Ectodermal cell (in vitro differentiated cells): ENCODE data around the gene C1QTNF9.
"Not testable (repeated sequence)": the region's sequence is repeated elsewhere in the genome, so short reads cannot be mapped to it uniquely, and the experiment has no call there.

ENCODE experiments used
- H3K27ac ChIP-seq: 2 replicates; pipeline ENCODE4 v1.7.0; 2013; ENCODE audit warnings: mild to moderate bottlenecking, low read depth, low read length; ENCODE audit not compliant: insufficient read depth, poor library complexity, severe bottlenecking
- H3K27me3 ChIP-seq: 2 replicates; pipeline ENCODE4 v1.7.0; 2013; ENCODE audit warnings: mild to moderate bottlenecking, low read length; ENCODE audit not compliant: insufficient read depth, control insufficient read depth, poor library complexity, severe bottlenecking
- H3K36me3 ChIP-seq: one replicate; pipeline ENCODE4 v1.7.0; 2013; ENCODE audit warnings: low read length; ENCODE audit not compliant: control insufficient read depth, insufficient read depth
- H3K4me1 ChIP-seq: one replicate; pipeline ENCODE4 v1.7.0; 2013; ENCODE audit warnings: low read length; ENCODE audit not compliant: control insufficient read depth, insufficient read depth
- H3K4me3 ChIP-seq: 2 replicates; pipeline ENCODE4 v1.7.0; 2013; ENCODE audit warnings: low read depth, low read length, control low read depth; ENCODE audit not compliant: insufficient read depth
- H3K9me3 ChIP-seq: 2 replicates; pipeline ENCODE4 v1.7.0; 2013; ENCODE audit warnings: mild to moderate bottlenecking, low read length, moderate library complexity; ENCODE audit not compliant: control insufficient read depth
- WGBS, 2 experiments: methylation state at CpG; one replicate each; pipeline ENCODE4 v1.1.7; 2013; ENCODE audit warnings: missing lambda C conversion rate in 2 of 2; 5-methylcytosine and 5-hydroxymethylcytosine counted together

C1QTNF9 gene

GRCh38 chr13:24357756-24358155 is 48.4 kb downstream of the C1QTNF9 start:
- no peaks in the 10 kb centered on the region for H3K27me3 ChIP-seq
- WGBS, 2 experiments: 92 to 93% methylated on average over 15 of the region's 15 CpGs
- H3K9me3 ChIP-seq: no peaks in the 10 kb centered on the region
- H3K27ac ChIP-seq: no peak overlapping the region
- no peak overlapping the region for H3K4me3 ChIP-seq
- no peaks in the 10 kb centered on the region for H3K36me3 ChIP-seq
- H3K4me1 ChIP-seq: no peaks in the 10 kb centered on the region

- not testable (repeated sequence) for H3K4me1 ChIP-seq, H3K9me3 ChIP-seq, H3K27me3 ChIP-seq, H3K4me3 ChIP-seq, H3K36me3 ChIP-seq, H3K27ac ChIP-seq
- WGBS, 2 experiments: 88 to 90% methylated on average over 16 of the region's 16 CpGs
These were observed 49.5 kb downstream of the C1QTNF9 start for GRCh38 chr13:24358836-24359235.

DNA sequence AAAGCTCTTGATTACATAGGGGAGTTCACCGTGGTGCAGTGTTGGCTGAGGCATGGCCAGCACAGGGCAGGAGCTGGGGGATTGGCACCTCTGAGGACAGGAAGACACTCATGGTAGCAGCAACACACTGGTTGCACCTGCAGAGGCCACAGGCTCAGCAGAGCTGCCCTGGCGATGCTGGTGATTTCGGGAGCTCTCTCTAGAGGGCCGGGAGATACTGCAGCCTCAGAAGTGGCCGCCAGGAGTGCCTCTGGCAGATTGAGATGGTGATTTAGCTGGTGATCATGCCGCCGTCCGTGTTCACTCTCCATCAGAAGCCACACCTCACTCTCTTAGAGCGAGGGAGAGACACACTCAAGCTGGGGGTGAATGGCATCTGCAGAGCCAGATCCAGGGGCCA is 49.9 kb downstream of the C1QTNF9 start:
- H3K36me3 ChIP-seq, H3K9me3 ChIP-seq, H3K4me3 ChIP-seq, H3K27ac ChIP-seq, H3K4me1 ChIP-seq, H3K27me3 ChIP-seq: not testable (repeated sequence)
- 73 to 76% methylated on average over 8 to 9 of the region's 9 CpGs for WGBS, 2 experiments

GRCh38 chr13:24360106-24360505 is 50.7 kb downstream of the C1QTNF9 start:
- H3K27me3 ChIP-seq: no peaks in the 10 kb centered on the region
- H3K4me3 ChIP-seq: no peak overlapping the region
- no peak overlapping the region for H3K27ac ChIP-seq
- no peaks in the 10 kb centered on the region for H3K4me1 ChIP-seq
- no peaks in the 10 kb centered on the region for H3K36me3 ChIP-seq
- WGBS, 2 experiments: 94 to 96% methylated on average over 7 of the region's 7 CpGs
- H3K9me3 ChIP-seq: no peaks in the 10 kb centered on the region

- Histone ChIP-seq H3K4me3 (no peak overlapping the region), H3K9me3 (no peaks in the 10 kb centered on the region), H3K27ac (no peak overlapping the region), H3K4me1 (no peaks in the 10 kb centered on the region), H3K27me3 (no peaks in the 10 kb centered on the region), H3K36me3 (no peaks in the 10 kb centered on the region)
- WGBS, 2 experiments: 86 to 90% methylated on average over 2 of the region's 2 CpGs
These were observed 51.7 kb downstream of the C1QTNF9 start for GRCh38 chr13:24361113-24361512.

DNA sequence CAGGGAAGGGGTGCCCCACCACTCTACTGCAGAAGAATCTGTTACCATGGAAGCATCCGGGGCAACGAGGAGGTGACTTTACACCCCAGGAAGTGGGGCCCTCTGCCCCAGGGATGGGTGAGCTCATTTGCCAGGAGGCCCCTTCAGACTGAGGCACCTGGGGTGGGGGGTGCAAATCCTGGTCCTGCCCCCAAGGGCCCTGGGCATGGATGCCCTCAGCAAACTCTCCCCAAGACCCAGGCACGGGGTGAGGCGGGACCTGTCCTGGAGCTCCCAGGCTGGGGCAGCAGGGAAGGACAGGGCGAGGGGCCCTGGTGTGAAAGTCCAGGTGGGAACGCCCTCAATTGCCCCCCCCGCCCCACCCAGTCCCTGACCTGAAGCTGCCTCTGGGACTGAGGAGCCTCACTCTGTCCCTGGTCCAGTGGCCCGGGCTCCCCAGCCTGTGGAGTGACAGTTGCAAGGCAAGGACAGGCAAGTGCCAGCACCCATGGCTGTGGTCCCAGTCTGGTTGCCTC is 52.5 kb downstream of the C1QTNF9 start:
- no peaks in the 10 kb centered on the region for H3K36me3 ChIP-seq
- H3K9me3 ChIP-seq: no peaks in the 10 kb centered on the region
- H3K4me1 ChIP-seq: no peaks in the 10 kb centered on the region
- H3K27me3 ChIP-seq: no peaks in the 10 kb centered on the region
- H3K27ac ChIP-seq: no peak overlapping the region
- H3K4me3 ChIP-seq: no peak overlapping the region
- 92% methylated on average over 8 of the region's 8 CpGs for WGBS, 2 experiments

GRCh38 chr13:24362435-24362952 is 53.1 kb downstream of the C1QTNF9 start:
- Histone ChIP-seq H3K4me1 (no peaks in the 10 kb centered on the region), H3K27me3 (no peaks in the 10 kb centered on the region), H3K9me3 (no peaks in the 10 kb centered on the region), H3K27ac (no peak overlapping the region), H3K36me3 (no peaks in the 10 kb centered on the region), H3K4me3 (no peak overlapping the region)
- WGBS, 2 experiments: 91 to 95% methylated on average over 9 of the region's 9 CpGs

DNA sequence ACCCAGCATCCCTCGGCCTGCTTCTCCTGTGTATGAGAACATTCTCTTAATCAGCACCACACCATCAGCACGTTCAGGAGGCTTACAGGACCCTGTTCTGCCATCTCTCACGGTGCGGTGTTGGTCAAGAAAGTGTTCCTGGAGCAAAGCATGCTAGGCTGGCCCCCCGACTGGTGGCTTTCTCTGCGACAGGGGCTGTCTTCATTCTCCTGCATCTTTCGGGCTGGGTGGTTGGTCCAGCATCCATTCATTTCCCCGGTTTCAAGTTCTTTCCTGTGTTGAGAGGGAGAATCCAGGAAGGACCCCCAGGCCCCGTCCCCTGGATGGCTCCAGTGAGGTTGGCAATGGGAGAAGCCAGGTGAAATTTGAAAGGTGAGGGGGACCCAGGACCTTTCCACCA is 55.8 kb downstream of the C1QTNF9 start:
- Histone ChIP-seq H3K36me3 (no peaks in the 10 kb centered on the region), H3K27ac (no peak overlapping the region), H3K4me3 (no peak overlapping the region), H3K9me3 (no peaks in the 10 kb centered on the region), H3K27me3 (no peaks in the 10 kb centered on the region), H3K4me1 (no peaks in the 10 kb centered on the region)
- WGBS, 2 experiments: 94 to 95% methylated on average over 9 of the region's 9 CpGs

DNA sequence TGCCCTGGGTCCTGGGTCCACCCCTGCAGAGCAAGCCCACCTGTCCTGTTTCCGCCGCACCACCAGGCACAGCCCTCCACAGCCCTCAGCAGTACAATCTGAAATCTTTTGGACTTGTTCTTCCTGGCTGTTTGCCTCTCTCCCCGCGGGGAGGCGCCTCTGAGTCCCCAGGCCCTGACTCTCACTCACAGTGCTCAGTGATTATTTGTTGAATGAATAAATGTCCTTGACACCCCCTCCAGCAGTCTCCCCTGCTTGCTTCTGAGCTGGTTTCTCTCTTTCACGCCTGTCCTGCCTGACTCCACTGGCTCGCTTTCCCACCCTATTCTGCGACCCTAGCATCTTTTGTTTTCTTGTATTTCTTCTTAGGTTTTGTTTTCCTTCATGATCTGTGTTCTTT is 56.9 kb downstream of the C1QTNF9 start:
- WGBS, 2 experiments: 90 to 98% methylated on average over 5 to 6 of the region's 8 CpGs
- not testable (repeated sequence) for H3K4me3 ChIP-seq, H3K36me3 ChIP-seq, H3K27ac ChIP-seq, H3K9me3 ChIP-seq, H3K4me1 ChIP-seq, H3K27me3 ChIP-seq

DNA sequence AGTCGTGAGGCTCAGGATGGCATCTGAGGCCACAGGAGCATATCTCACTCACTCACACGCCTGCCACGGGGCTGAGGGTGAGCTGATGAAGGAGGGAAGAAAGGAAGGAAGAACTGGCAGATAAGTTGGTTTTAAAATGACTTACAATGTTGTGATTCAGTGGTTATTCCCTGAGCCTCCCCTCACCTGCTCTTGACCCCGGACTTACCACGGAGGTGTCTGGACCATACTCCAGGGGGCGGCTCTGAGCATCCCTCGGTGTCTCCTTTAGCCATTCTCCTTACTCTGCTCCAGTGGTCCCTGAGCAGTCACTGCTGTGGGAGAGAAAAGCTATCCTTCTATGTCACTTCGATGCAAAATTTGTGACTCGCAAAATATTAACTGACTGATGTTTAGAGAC is 61.9 kb downstream of the C1QTNF9 start:
- not testable (repeated sequence) for H3K4me1 ChIP-seq, H3K9me3 ChIP-seq, H3K4me3 ChIP-seq, H3K36me3 ChIP-seq, H3K27ac ChIP-seq, H3K27me3 ChIP-seq
- WGBS, 2 experiments: 90 to 91% methylated on average over 9 of the region's 9 CpGs
